ENCODE data around the gene CNGA3.

CNGA3 gene

DNA sequence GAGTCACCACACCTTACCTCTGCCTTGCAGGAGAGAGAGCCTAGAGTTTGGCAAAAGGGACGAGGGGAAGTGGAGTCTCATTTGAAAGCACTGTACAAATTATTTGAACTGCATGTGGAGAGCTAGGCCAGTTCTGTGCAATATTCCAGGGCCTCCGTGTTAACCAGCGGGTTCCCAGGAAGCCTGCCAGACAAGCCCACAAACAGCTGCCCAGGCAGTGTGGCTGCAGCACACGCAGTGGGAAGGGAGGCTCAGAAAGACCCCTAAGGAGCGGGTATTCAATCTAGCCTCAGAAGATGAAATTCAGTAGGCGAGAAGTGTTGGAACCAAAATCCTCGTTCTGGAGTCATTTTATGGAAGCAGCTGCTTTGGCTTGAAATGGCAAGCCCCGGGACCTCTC, 30.7 kb downstream of the CNGA3 start:
- DNase-seq (ENCODE audit: low read depth, low spot score) = no peak

DNA sequence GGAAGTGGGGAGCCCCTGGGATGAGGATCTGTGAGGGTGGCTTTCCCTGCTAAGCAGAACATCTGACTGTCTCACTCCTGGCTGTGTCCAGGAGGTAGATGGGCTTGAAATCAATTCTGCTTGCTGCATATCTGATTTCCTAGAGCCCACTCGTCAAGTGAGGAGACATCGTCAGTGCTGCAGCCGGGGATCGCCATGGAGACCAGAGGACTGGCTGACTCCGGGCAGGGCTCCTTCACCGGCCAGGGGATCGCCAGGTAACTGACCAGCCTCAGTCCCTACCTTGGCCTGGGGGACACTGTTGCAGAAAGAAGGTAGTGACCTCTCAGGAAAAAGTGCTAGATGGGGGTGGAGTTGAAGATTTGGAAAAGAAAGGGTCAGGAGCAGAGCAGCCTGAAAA, 31.3 kb downstream of the CNGA3 start:
- no peak for DNase-seq (ENCODE audit: low read depth, low spot score)

GRCh38 chr2:98378196-98378595, 31.9 kb downstream of the CNGA3 start:
- DNase-seq (ENCODE audit: low read depth, low spot score) = no peak

- no peak for DNase-seq (ENCODE audit: low read depth, low spot score)
Observed at GRCh38 chr2:98378901-98379300, 32.6 kb downstream of the CNGA3 start.

- no peak for DNase-seq (ENCODE audit: low read depth, low spot score)
Observed at GRCh38 chr2:98379311-98380202, 33.3 kb downstream of the CNGA3 start.

GRCh38 chr2:98380203-98380535, 33.9 kb downstream of the CNGA3 start:
- no peak for DNase-seq (ENCODE audit: low read depth, low spot score)

DNA sequence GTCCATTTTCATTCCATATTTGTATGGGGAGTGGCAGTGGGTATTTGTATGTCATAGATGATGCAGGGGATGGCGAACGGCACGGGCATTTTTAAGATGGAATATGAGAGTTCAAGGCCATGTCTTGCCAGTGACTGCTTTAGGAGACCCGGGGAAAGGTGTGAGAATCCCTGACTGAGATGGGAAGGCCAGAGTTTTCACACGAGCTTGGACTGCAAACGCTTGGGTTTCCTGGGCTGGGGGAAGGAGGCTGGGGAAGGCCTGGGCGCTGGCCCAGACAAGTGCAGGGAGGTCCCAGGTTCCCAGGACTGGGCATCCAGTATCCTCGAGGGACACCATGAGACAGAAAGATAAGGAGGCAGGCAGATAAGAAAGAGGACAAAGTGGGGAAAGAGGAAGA, 35.2 kb downstream of the CNGA3 start:
- DNase-seq (ENCODE audit: low read depth, low spot score) = no peak

DNA sequence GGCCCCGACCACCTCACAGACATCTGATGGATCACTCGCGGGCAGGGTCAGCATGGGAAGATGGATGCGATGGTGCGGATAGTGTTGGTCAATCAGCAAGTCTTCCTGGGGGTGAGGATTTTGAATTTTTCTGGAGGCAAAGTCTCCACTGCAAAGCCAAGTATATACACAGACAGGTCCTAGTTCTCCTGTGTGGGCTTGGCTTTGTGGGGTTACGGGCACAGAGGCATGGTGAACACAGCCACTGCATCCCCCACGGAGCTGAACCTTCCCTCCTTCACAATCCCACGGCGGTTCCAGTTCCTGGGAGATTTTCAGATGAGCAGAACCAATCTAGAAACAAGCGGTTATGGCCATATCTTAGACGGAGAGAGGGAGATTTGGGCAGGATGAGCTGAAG, 35.8 kb downstream of the CNGA3 start:
- DNase-seq (ENCODE audit: low read depth, low spot score) = no peak

DNA sequence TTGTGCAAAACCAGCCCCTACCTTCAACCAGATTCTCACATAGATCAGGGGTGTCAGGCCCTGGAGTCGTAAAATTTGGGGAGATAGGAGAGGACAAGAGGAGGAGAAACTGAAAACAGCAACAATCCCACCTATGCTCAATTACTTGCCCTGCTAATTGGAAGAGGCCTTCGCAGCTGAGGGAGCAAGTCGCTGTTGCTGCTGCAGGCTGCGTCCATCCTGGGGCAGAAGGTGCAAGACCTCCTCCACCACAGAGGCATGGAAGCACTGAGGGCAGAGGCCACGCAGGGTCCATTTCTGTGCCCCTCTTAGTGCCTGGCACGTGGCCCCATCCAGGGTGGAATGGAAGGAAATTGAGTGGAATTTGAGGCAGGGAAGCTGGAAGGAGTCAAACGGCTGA, 36.5 kb downstream of the CNGA3 start:
- DNase-seq (ENCODE audit: low read depth, low spot score) = no peak

GRCh38 chr2:98383166-98383565, 36.9 kb downstream of the CNGA3 start:
- DNase-seq (ENCODE audit: low read depth, low spot score) = no peak

DNA sequence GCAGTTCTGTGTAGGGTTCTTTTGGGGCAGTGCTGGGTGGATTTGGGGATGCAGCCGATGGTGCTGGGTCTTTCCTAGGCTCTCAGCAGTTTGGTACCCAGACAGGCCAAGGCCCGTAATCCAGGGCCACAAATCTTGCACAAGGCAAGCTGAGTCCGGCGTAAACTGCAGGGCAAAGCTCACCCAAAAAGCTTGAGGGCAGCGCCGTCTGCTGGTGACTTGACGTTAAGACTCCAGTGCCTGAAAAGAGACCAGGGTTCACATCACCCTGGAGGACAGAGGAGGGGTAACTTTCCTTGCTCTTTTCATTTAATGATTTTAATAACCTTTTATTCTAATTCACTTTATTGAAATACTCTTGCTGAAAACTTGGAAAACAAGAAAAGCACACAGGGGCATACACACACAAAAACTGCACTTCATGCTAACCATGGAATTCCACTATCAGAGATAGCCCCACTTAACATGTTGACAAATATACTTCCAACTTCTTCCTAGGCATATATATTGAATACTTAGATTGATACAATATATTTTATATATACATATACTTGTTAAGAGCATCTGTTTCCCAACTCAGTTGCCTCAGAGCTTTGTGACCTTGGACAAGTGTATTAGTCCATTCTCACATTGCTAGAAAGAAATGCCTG, 38.9 kb downstream of the CNGA3 start:
- peak; percentile 44 for DNase-seq (ENCODE audit: low read depth, low spot score)

- no peak for DNase-seq (ENCODE audit: low read depth, low spot score)
Observed at GRCh38 chr2:98387478-98387877, 41.2 kb downstream of the CNGA3 start.

- DNase-seq (ENCODE audit: low read depth, low spot score) = no peak
Observed at GRCh38 chr2:98388081-98388480, 41.8 kb downstream of the CNGA3 start.

DNA sequence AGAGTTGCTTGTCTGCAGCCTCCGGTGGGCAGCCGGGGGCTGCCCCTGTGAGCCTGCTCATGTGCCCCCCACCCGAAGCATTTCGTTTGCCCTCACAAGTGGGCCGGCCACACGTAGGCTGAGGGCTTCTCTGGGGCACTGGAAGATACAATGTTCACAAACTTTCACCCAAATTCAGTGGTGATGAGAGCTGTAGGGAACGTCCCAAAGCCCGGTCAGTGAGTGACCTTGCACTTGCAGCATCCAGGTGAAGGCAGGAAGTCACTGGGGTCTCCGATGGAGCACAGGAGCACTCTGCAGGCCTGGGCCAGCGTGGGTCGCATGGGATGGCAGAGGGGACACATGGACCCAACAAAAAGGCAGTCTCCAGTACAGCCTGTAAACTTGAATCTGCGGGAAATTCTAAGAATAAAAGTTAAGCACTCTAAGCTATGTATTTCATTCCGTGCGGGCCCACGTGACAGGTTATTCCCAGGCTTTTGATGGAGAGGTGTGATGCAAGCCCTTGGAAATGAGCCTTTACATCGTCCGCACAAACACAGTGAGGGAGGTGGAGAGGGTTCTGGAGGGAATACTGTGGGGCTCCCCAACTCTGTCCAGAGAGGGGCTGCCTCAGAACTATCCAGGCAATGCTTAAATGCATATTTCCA, 42.5 kb downstream of the CNGA3 start:
- DNase-seq (ENCODE audit: low read depth, low spot score) = no peak

GRCh38 chr2:98389251-98389605, 43.0 kb downstream of the CNGA3 start:
- no peak for DNase-seq (ENCODE audit: low read depth, low spot score)

GRCh38 chr2:98390571-98391476, 44.6 kb downstream of the CNGA3 start:
- no peak for DNase-seq (ENCODE audit: low read depth, low spot score)

DNA sequence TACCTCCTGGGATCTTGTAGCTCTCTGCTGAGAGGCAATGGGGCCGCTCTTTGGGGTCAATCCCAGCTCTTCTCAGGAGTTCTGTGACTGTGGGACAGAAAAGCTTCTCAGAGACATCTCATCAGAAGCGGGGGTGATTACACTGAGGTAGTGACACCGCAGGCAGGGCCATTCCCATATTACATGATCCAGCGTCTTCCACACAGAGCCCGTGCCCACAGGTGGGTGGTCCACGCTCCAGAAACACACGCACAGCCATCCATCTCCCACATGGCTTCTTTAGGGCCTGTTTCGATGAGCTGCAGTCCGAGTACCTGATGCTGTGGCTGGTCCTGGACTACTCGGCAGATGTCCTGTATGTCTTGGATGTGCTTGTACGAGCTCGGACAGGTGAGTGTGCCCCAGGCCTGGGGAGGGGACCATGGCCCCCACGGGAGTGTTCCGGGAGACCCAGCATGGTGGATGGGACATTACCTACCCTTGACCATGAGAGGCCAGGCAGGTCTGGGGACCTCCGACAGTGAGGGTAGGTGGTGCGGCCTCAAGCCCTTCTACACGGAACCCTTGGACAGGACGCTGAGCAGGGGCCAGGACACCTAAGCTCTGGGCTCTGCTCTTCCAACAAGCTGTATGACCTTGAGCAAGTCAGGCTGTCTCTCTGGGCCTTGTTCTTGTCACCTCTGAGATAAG, 45.5 kb downstream of the CNGA3 start:
- no peak for DNase-seq (ENCODE audit: low read depth, low spot score)

DNA sequence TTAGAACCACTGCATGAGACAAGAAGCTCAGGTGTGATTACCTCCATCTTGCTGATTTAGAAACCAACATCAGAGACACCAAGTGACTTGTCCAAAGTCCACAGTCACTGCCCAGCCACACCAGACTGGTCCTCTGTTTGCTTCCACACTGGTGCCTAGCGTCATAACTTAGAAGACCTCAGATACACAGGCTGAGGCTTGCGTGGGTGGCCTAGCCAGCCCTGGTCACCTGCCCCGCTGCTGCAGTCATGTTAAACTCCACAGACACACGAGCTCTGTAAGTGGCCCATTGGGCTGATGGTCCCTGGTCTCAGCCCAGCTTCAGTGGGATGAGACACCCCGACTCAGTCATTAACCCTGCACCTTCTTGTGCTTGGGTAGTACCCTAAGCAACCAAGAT, 47.1 kb downstream of the CNGA3 start:
- DNase-seq (ENCODE audit: low read depth, low spot score) = no peak

GRCh38 chr2:98394595-98395153, 48.4 kb downstream of the CNGA3 start:
- no peak for DNase-seq (ENCODE audit: low read depth, low spot score)

DNA sequence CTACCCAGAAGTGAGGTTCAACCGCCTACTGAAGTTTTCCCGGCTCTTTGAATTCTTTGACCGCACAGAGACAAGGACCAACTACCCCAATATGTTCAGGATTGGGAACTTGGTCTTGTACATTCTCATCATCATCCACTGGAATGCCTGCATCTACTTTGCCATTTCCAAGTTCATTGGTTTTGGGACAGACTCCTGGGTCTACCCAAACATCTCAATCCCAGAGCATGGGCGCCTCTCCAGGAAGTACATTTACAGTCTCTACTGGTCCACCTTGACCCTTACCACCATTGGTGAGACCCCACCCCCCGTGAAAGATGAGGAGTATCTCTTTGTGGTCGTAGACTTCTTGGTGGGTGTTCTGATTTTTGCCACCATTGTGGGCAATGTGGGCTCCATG, 49.7 kb downstream of the CNGA3 start:
- DNase-seq (ENCODE audit: low read depth, low spot score) = no peak

All from activated naive CD8-positive, alpha-beta T cell treated with anti-CD3 and anti-CD28 coated beads, Interleukin-2, amount 50 U/mL, for 16 hours (primary cell).